Upper lobe of left lung (tissue), 4 donors: ENCODE results near the gene EPHB1.

Experiments used
- EP300 ChIP-seq, 4 donors: sonication (generic); formaldehyde crosslinking; IDR thresholded peaks; one replicate each; pipeline ENCODE4 v1.5.1; 2017; ENCODE audit warnings: antibody characterized with exemption in 4 of 4, control low read depth in 2 of 4
- POLR2A ChIP-seq, 4 donors: fragments of 450-650 bp; IDR thresholded peaks; one replicate each; pipeline ENCODE4 v1.5.1; 2016 to 2017; ENCODE audit warnings: antibody characterized with exemption in 4 of 4, mild to moderate bottlenecking in 2 of 4
- POLR2AphosphoS5 ChIP-seq, 2 donors: sonication (generic); formaldehyde crosslinking; IDR thresholded peaks; one replicate each; pipeline ENCODE4 v1.5.1; 2017; ENCODE audit warnings: antibody characterized with exemption in 2 of 2
- TF ChIP-seq, protein P1 (sequence below), 6 experiments: fragments of 450-650 bp in 4 of 6; fragments of 200-600 bp in 2 of 6; sonication (generic) in 2 of 6; IDR thresholded peaks; one replicate each; pipeline ENCODE4 v1.5.1; 2016 to 2019; ENCODE audit warnings: antibody characterized with exemption in 6 of 6

DNA sequence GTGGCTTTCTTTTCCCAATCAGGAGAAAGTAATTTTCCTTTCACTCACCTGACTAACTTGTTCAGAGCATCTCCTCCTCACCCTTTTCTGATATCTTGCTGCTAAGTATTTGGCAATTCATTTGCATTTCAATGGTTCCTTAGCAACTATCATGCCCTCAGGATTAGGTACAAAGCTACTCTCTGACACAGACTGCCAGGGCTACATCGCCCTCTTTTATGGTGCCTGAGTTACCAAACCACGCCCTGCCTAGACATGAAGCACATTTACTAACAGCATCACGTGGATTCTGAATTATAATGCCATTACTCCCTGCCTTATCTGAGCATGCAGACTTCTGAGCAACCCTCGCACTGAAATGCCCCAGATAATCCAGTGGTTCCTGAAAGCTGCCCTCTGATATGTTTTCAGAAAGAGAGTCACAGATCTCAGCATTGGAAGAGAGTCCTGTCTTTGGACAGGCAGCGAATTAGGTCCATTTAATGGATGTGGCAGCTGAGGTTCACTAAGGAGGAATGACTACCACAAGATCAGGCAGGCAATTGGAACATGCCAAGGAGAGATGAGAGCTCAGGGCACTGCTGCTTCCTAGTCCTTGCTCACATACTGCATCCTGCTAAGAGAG is 14.5 kb downstream of the EPHB1 start:
- TF ChIP-seq, protein P1, sequence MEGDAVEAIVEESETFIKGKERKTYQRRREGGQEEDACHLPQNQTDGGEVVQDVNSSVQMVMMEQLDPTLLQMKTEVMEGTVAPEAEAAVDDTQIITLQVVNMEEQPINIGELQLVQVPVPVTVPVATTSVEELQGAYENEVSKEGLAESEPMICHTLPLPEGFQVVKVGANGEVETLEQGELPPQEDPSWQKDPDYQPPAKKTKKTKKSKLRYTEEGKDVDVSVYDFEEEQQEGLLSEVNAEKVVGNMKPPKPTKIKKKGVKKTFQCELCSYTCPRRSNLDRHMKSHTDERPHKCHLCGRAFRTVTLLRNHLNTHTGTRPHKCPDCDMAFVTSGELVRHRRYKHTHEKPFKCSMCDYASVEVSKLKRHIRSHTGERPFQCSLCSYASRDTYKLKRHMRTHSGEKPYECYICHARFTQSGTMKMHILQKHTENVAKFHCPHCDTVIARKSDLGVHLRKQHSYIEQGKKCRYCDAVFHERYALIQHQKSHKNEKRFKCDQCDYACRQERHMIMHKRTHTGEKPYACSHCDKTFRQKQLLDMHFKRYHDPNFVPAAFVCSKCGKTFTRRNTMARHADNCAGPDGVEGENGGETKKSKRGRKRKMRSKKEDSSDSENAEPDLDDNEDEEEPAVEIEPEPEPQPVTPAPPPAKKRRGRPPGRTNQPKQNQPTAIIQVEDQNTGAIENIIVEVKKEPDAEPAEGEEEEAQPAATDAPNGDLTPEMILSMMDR (IDR thresholded peaks at IDR 0.05), result no peak
- no peak for TF ChIP-seq POLR2A (IDR thresholded peaks at IDR 0.05)
- no peak for TF ChIP-seq POLR2AphosphoS5 (IDR thresholded peaks at IDR 0.05)
- no peak for TF ChIP-seq EP300 (IDR thresholded peaks at IDR 0.05)
